Epithelial cell of proximal tubule (primary cell): Measurements from ENCODE around the gene MYL3. TPM values are rescaled to one million over a fixed set of nuclear protein-coding genes. Genes with fewer than 3 reads are reported as not detected.

Source experiments
- DNase-seq: peaks from one replicate; pipeline ENCODE4 v3.0.0-alpha.2; 2011; ENCODE audit warnings: low read depth
- H3K4me3 ChIP-seq: 2 replicates; pipeline ENCODE4 v1.5.1; 2011; ENCODE audit warnings: low read depth, mild to moderate bottlenecking, low read length
- CTCF ChIP-seq: conservative IDR thresholded peaks from 2 replicates; pipeline ENCODE4 v1.5.1; 2012; ENCODE audit warnings: low read depth, mild to moderate bottlenecking, low read length
- total RNA-seq: library from RNA; depleted of rRNA; stranded (reverse); fragments of >200 nt; gene quantifications from 2 replicates; pipeline ENCODE4 v1.2.3, GENCODE V29; 2015

The MYL3 gene
- total RNA-seq, 1 donor from 2014 or later: 4.2 TPM

GRCh38 chr3:46870651-46871050, 7.4 kb upstream of the MYL3 start:
- no peak for DNase-seq
- no peak overlapping the region for H3K4me3 ChIP-seq
- no peak for TF ChIP-seq CTCF

GRCh38 chr3:46869440-46869839, 6.2 kb upstream of the MYL3 start:
- TF ChIP-seq CTCF: no peak
- no peak for DNase-seq
- H3K4me3 ChIP-seq: no peak overlapping the region

GRCh38 chr3:46868948-46869347, 5.7 kb upstream of the MYL3 start:
- no peak for TF ChIP-seq CTCF
- no peak for DNase-seq
- H3K4me3 ChIP-seq: no peak overlapping the region

- H3K4me3 ChIP-seq: no peak overlapping the region
- DNase-seq: no peak
- no peak for TF ChIP-seq CTCF
Observed at GRCh38 chr3:46868287-46868686, 5.0 kb upstream of the MYL3 start.

- no peak for DNase-seq
- no peak for TF ChIP-seq CTCF
- H3K4me3 ChIP-seq: no peak overlapping the region
Observed at GRCh38 chr3:46867550-46867898, 4.3 kb upstream of the MYL3 start.

GRCh38 chr3:46866720-46867549, 3.7 kb upstream of the MYL3 start:
- TF ChIP-seq CTCF: peak; percentile 93
- DNase-seq: no peak
- H3K4me3 ChIP-seq: no peak overlapping the region

- H3K4me3 ChIP-seq: no peak overlapping the region
- DNase-seq: no peak
- no peak for TF ChIP-seq CTCF
Observed at GRCh38 chr3:46866032-46866595, 2.9 kb upstream of the MYL3 start.
